Activated CD8-positive, alpha-beta T cell treated with anti-CD3 and anti-CD28 coated beads for 36 hours (primary cell): ENCODE results near the gene SCAI. TPM values are rescaled to one million over a fixed set of nuclear protein-coding genes. Genes with fewer than 3 reads are reported as not detected.
"Not testable (repeated sequence)": the region's sequence is repeated elsewhere in the genome, so short reads cannot be mapped to it uniquely, and the experiment has no call there.

Experiments
- ATAC-seq: fragments of 200-7000 bp; cut with Tn5 transposase; one replicate; pipeline ENCODE4 v1.10.0; 2021; ENCODE audit warnings: mild to moderate bottlenecking, moderate library complexity
- CTCF ChIA-PET: fragments of 350-600 bp; sonication (Branson Sonifier 250); formaldehyde crosslinking; loops from one replicate; lab custom pipeline; 2021; ENCODE audit warnings: antibody characterized with exemption; lab: Charles Lee
- POLR2A ChIA-PET: fragments of 350-600 bp; sonication (Branson Sonifier 250); formaldehyde crosslinking; loops from one replicate; lab custom pipeline; 2021; ENCODE audit warnings: antibody characterized with exemption; lab: Charles Lee
- DNase-seq: peaks from one replicate; pipeline ENCODE4 v3.0.0-alpha.2; 2020
- H3K27ac Mint-ChIP-seq: one replicate; pipeline ENCODE4 v1.8.0; 2021; ENCODE audit warnings: mild to moderate bottlenecking, mixed read lengths
- H3K27me3 Mint-ChIP-seq: one replicate; pipeline ENCODE4 v1.8.0; 2021; ENCODE audit warnings: mixed read lengths
- H3K36me3 Mint-ChIP-seq: one replicate; pipeline ENCODE4 v1.8.0; 2021; ENCODE audit warnings: low read depth, mixed read lengths
- H3K4me1 Mint-ChIP-seq: one replicate; pipeline ENCODE4 v1.8.0; 2021; ENCODE audit warnings: low read depth, mixed read lengths
- H3K4me3 Mint-ChIP-seq: one replicate; pipeline ENCODE4 v1.8.0; 2021; ENCODE audit warnings: mild to moderate bottlenecking, moderate library complexity, mixed read lengths
- H3K9me3 Mint-ChIP-seq: one replicate; pipeline ENCODE4 v1.8.0; 2021; ENCODE audit warnings: mixed read lengths
- CTCF ChIP-seq: fragments of 200-600 bp; IDR thresholded peaks from one replicate; pipeline ENCODE4 v1.8.0; 2022; ENCODE audit warnings: antibody characterized with exemption, mild to moderate bottlenecking
- intact Hi-C: fragments of 100-400 bp; cut with micrococcal nuclease; formaldehyde crosslinking; loops from one replicate; pipeline ENCODE4 v1.10.0; 2022
- total RNA-seq, 2 experiments: library from RNA; stranded (reverse); gene quantifications; one replicate each; pipeline ENCODE4 v1.2.3, GENCODE V29; 2021

SCAI gene
- total RNA-seq, 2 experiments from 2014 or later = 9.6 to 10.8 TPM

- Mint-ChIP-seq H3K27me3 (no peaks in the 10 kb centered on the region), H3K4me1 (peaks cover 3% of the 10 kb centered on the region), H3K36me3 (peaks cover 2% of the 10 kb centered on the region), H3K9me3 (no peaks in the 10 kb centered on the region), H3K27ac (no peak overlapping the region), H3K4me3 (no peak overlapping the region)
- POLR2A ChIA-PET = no interaction called here
- TF ChIP-seq CTCF = no peak
- no peak for DNase-seq
- intact Hi-C loops = no loop called here
- ATAC-seq = no peak
- CTCF ChIA-PET = interaction anchor here (1.1 kb wide), 1 partner anchor 14 kb away, joined by 3 read pairs; no protein-coding TSS in a partner anchor
Observed at GRCh38 chr9:125088752-125089151, 54.6 kb downstream of the SCAI start.

DNA sequence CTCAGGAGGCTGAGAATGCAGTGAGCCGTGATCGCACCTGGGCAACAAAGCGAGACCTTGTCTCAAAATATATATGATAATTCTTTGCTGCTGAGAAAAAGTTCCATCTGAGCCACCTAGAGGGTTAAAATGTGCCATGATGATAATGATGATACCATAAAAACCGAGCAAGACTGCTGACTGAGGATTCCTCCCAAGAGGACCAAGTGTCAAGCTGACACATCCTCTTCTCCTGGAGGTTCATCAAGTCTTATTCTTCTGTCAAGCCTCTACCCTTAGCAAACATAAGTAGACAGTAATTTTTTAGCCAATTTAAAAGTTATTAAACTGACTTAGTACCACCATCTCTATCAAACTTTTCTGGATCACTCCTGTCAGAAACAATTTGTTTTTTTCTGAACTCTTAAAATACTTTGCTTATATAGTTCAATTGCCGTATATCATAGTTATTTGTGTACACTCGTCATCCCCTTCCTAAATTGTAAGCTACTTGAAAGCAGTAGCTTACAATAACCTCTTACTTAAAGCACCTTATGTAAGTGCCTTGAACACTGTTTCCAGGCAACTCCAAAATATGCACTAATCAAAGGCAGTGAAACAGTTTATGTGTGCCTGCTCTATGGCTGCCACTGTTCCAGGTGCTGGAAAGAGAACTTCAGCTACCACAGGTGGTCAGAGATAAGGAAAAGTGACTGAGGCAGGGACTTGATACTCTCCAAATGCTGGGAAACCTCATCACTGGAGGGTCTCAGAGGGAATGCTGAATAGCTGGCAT, 57.4 kb downstream of the SCAI start:
- DNase-seq = no peak
- no peak overlapping the region for H3K27ac Mint-ChIP-seq
- ATAC-seq = no peak
- H3K9me3 Mint-ChIP-seq = peaks cover 9% of the 10 kb centered on the region
- ChIA-PET POLR2A (no interaction called here), CTCF (interaction anchor here (0.9 kb wide), 1 partner anchor 55 kb away, joined by 4 read pairs; no protein-coding TSS in a partner anchor)
- H3K4me3 Mint-ChIP-seq = no peak overlapping the region
- no peak for TF ChIP-seq CTCF
- H3K4me1 Mint-ChIP-seq = peaks cover 3% of the 10 kb centered on the region
- intact Hi-C loops = no loop called here
- H3K27me3 Mint-ChIP-seq = no peaks in the 10 kb centered on the region
- H3K36me3 Mint-ChIP-seq = peaks cover 24% of the 10 kb centered on the region

DNA sequence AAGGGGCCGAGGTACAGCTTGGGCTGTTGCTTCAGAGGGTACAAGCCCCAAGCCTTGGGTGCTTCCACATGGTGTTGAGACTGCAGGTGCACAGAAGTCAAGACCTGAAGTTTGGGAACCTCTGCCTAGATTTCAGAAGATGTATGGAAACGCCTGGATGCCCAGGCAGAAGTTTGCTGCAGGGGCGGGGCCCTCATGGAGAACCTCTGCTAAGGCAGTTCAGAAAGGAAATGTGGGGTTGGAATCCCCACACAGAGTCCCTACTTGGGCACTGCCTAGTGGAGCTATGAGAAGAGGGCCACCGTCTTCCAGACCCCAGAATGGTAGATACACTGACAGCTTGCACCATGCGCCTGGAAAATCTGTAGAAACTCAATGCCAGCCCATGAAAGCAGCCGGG, 61.1 kb downstream of the SCAI start:
- intact Hi-C loops, H3K27ac Mint-ChIP-seq, H3K4me1 Mint-ChIP-seq, H3K4me3 Mint-ChIP-seq, CTCF ChIA-PET, POLR2A ChIA-PET, ATAC-seq, H3K27me3 Mint-ChIP-seq: not testable (repeated sequence)
- Mint-ChIP-seq H3K9me3 (peaks cover 14% of the 10 kb centered on the region), H3K36me3 (peaks cover 27% of the 10 kb centered on the region)
- DNase-seq = peak; percentile 5

DNA sequence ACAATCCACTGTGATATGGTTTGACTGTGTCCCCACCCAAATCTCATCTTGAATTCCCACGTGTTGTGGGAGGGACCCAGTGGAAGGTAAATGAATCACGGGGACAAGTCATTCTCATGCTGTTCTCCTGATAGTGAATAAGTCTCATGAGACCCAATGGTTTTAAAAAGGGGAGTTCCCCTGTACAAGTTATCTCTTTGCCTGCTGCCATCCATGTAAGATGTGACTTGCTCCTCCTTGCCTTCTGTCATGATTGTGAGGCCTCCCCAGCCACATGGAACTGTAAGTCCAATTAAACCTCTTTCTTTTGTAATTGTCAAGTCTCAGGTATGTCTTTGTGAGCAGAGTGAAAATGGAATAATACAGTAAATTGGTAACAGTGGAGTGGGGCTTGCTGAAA, 62.5 kb downstream of the SCAI start:
- H3K4me1 Mint-ChIP-seq, H3K27ac Mint-ChIP-seq, H3K27me3 Mint-ChIP-seq, POLR2A ChIA-PET, H3K4me3 Mint-ChIP-seq, ATAC-seq, intact Hi-C loops, DNase-seq: not testable (repeated sequence)
- CTCF ChIA-PET = interaction anchor here (0.7 kb wide), 1 partner anchor 20 kb away, joined by 3 read pairs; no protein-coding TSS in a partner anchor
- Mint-ChIP-seq H3K9me3 (peaks cover 14% of the 10 kb centered on the region), H3K36me3 (peaks cover 27% of the 10 kb centered on the region)

DNA sequence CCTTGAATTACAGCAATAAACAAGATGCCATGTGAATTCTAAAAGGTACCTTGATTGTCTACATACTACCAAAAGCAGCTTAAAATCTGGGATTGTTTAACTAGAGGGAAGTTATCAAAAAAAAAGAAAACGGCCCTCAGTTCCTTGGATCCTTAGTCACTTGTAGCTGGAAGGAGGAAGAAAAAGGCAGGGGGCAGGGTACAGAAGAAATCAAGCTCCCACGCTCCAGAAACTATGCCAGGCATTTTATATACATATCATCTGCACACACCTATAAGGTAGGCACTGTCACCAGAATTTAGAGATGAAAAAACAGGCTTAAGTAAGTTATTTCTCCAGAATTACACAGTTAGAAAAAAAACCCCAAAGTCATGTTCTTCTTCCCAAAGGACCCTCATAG, 63.4 kb downstream of the SCAI start:
- H3K27me3 Mint-ChIP-seq = no peaks in the 10 kb centered on the region
- DNase-seq (no peak), ATAC-seq (no peak)
- ChIA-PET POLR2A (interaction anchor here (0.6 kb wide), 1 partner anchor 336 kb away, joined by 3 read pairs; no protein-coding TSS in a partner anchor), CTCF (interaction anchor here (0.7 kb wide), 1 partner anchor 21 kb away, joined by 3 read pairs; no protein-coding TSS in a partner anchor)
- H3K27ac Mint-ChIP-seq = no peak overlapping the region
- peaks cover 14% of the 10 kb centered on the region for H3K9me3 Mint-ChIP-seq
- H3K36me3 Mint-ChIP-seq = peaks cover 27% of the 10 kb centered on the region
- intact Hi-C loops = no loop called here
- no peak overlapping the region for H3K4me3 Mint-ChIP-seq
- no peaks in the 10 kb centered on the region for H3K4me1 Mint-ChIP-seq
- TF ChIP-seq CTCF = no peak

GRCh38 chr9:125075997-125076396, 67.3 kb downstream of the SCAI start:
- H3K4me3 Mint-ChIP-seq = no peak overlapping the region
- POLR2A ChIA-PET = no interaction called here
- intact Hi-C loops = no loop called here
- no peak overlapping the region for H3K27ac Mint-ChIP-seq
- H3K27me3 Mint-ChIP-seq = no peaks in the 10 kb centered on the region
- H3K36me3 Mint-ChIP-seq = peaks cover 4% of the 10 kb centered on the region
- H3K4me1 Mint-ChIP-seq = no peaks in the 10 kb centered on the region
- DNase-seq (no peak), ATAC-seq (no peak)
- no peak for TF ChIP-seq CTCF
- peaks cover 6% of the 10 kb centered on the region for H3K9me3 Mint-ChIP-seq
- CTCF ChIA-PET = no interaction called here
